Measurements from ENCODE around the gene ARHGAP20. TPM values are rescaled to one million over a fixed set of nuclear protein-coding genes. Genes with fewer than 3 reads are reported as not detected.

ARHGAP20 gene
- total and polyA plus RNA-seq, 2 of the 4 experiments (the other 2 are of a cell fraction): 1.4 to 2.5 TPM

DNA sequence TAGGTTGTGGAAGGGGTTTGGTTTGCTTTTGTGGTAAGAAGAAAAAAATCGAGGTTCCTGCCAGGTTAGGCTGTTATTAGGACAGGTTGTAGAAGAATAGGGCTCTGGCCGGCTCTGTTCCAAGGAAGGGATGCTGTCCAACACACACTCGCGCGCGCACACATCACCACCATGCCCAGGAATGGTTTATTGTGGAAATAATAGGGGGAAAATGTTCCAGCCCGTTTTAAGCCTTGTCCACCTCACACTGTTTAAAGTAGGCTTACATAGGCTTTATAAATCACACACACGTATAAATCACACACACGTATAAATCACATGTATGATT, 1.2 kb upstream of the ARHGAP20 start:
- Histone ChIP-seq H4K20me1 (ENCODE audit: insufficient read depth, low read length) (peaks cover 4% of the 10 kb centered on the region; the same call in 1 of the 2 replicates), H4K5ac (ENCODE audit: low read depth, low read length) (no peak overlapping the region), H4K8ac (ENCODE audit: low read depth in 2 of 2, low read length in 2 of 2) (peak overlapping the region; percentile 22 to 44; a peak in 3 of 4 replicates), H3K56ac (ENCODE audit: extremely low read depth, insufficient read depth, low read length) (no peak overlapping the region; the same call in 1 of the 2 replicates), H2BK20ac (ENCODE audit: low read depth, low read length) (peak overlapping the region; percentile 18), H3K23ac (ENCODE audit: low read depth, low read length) (peak overlapping the region; percentile 20), H2BK120ac (ENCODE audit: low read depth, low read length) (peak overlapping the region; percentile 63), H2AK5ac (ENCODE audit: low read depth, low read length) (peak overlapping the region; percentile 3; the same call in 1 of the 2 replicates), H3K27ac (ENCODE audit: insufficient read depth, low read length) (peak overlapping the region; percentile 81), H3K9ac (ENCODE audit: low read depth, low read length) (peak overlapping the region; percentile 76), H2AFZ (replicated peaks; ENCODE audit: low read length, poor library complexity) (peak overlapping the region; percentile 94), H3K4me2 (ENCODE audit: low read depth, low read length) (peak overlapping the region; percentile 72), H2AK9ac (replicated peaks; ENCODE audit: low read depth, low read length, poor library complexity) (no peak overlapping the region), H3K79me1 (ENCODE audit: low read depth in 1 of 2, low read length in 2 of 2) (peaks cover 11 to 24% of the 10 kb centered on the region in 2 experiments), H3K9me1 (ENCODE audit: insufficient read depth, low read length) (no peaks in the 10 kb centered on the region; the same call in 1 of the 2 replicates), H4K91ac (ENCODE audit: insufficient read depth, low read depth, low read length) (peak overlapping the region; percentile 35; the same call in 1 of the 2 replicates), H3K4me1 (ENCODE audit: control insufficient read depth, insufficient read depth, low read length) (peaks cover 6% of the 10 kb centered on the region), H3K18ac (ENCODE audit: low read depth, low read length) (no peak overlapping the region), H3K36me3 (ENCODE audit: control insufficient read depth, insufficient read depth, low read length) (no peaks in the 10 kb centered on the region), H3K4me3 (ENCODE audit: insufficient read depth, low read depth, low read length) (peak overlapping the region; percentile 69; the same call in 1 of the 2 replicates), H3K9me3 (ENCODE audit: control insufficient read depth, insufficient read depth, low read length) (no peaks in the 10 kb centered on the region), H3K27me3 (ENCODE audit: control insufficient read depth, insufficient read depth, low read length) (no peaks in the 10 kb centered on the region), H3K14ac (replicated peaks; ENCODE audit: low read depth, low read length) (peak overlapping the region; percentile 6; the same call in 1 of the 2 replicates), H3K4ac (ENCODE audit: low read depth, low read length) (peak overlapping the region; percentile 39), H2BK5ac (ENCODE audit: low read depth, low read length, poor library complexity, severe bottlenecking) (peak overlapping the region; percentile 10), H2BK15ac (ENCODE audit: low read depth, low read length) (peak overlapping the region; percentile 26; the same call in 1 of the 3 replicates)
- DNase-seq (no peak), ATAC-seq (ENCODE audit: low read depth) (no peak)
- CTCF ChIA-PET: interaction anchor here (1.5 kb wide), 1 partner anchor 518 kb away, joined by 4 read pairs; no protein-coding TSS in a partner anchor
- dilution Hi-C loops (cut with HindIII; ENCODE audit: low sequenced_read_pairs, unreplicated experiment) (no loop called here), in situ Hi-C loops (cut with MboI; ENCODE audit: low sequenced_read_pairs) (loop anchor here (5.0 to 25.0 kb wide), 2 partner anchors 251 to 519 kb away; no protein-coding TSS in a partner anchor), intact Hi-C loops (cut with micrococcal nuclease) (loop anchor here (1.0 to 10.0 kb wide), 6 partner anchors 141 to 567 kb away; no protein-coding TSS in a partner anchor)
- WGBS, 2 experiments (ENCODE audit: extremely low coverage in 2 of 2, insufficient read length in 1 of 2): no CpG with 5 or more reads among the region's 9 CpGs
- BruUV-seq (replicated peaks): no TSS peak
- TF ChIP-seq CEBPB (IDR thresholded peaks at IDR 0.05; ENCODE audit: low read depth, low read length) (no peak), SMC3 (IDR thresholded peaks at IDR 0.05; ENCODE audit: low read depth, low read length) (no peak), MAZ (IDR thresholded peaks at IDR 0.05; ENCODE audit: borderline replicate concordance, low read depth, low read length) (no peak), USF2 (IDR thresholded peaks at IDR 0.05; ENCODE audit: low read depth, low read length) (no peak), MAFK (IDR thresholded peaks at IDR 0.05; ENCODE audit: low read depth, low read length) (no peak), RAD21 (IDR thresholded peaks at IDR 0.05; ENCODE audit: low read length) (no peak), POLR2A (IDR thresholded peaks at IDR 0.05; ENCODE audit: low read depth, low read length) (no peak), CHD1 (IDR thresholded peaks at IDR 0.05; ENCODE audit: low read depth, low read length) (no peak), RFX5 (IDR thresholded peaks at IDR 0.05; ENCODE audit: low read depth, low read length) (no peak), FOS (IDR thresholded peaks at IDR 0.05; ENCODE audit: low read depth, low read length) (no peak), NFE2L2 (IDR thresholded peaks at IDR 0.05; ENCODE audit: low read depth, low read length) (no peak), MXI1 (IDR thresholded peaks at IDR 0.05; ENCODE audit: borderline replicate concordance, low read depth, low read length) (no peak), RCOR1 (IDR thresholded peaks at IDR 0.05; ENCODE audit: insufficient replicate concordance, low read length) (no peak), BHLHE40 (IDR thresholded peaks at IDR 0.05; ENCODE audit: low read depth, low read length) (no peak)
- TF ChIP-seq, protein P1, sequence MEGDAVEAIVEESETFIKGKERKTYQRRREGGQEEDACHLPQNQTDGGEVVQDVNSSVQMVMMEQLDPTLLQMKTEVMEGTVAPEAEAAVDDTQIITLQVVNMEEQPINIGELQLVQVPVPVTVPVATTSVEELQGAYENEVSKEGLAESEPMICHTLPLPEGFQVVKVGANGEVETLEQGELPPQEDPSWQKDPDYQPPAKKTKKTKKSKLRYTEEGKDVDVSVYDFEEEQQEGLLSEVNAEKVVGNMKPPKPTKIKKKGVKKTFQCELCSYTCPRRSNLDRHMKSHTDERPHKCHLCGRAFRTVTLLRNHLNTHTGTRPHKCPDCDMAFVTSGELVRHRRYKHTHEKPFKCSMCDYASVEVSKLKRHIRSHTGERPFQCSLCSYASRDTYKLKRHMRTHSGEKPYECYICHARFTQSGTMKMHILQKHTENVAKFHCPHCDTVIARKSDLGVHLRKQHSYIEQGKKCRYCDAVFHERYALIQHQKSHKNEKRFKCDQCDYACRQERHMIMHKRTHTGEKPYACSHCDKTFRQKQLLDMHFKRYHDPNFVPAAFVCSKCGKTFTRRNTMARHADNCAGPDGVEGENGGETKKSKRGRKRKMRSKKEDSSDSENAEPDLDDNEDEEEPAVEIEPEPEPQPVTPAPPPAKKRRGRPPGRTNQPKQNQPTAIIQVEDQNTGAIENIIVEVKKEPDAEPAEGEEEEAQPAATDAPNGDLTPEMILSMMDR (conservative IDR thresholded peaks at IDR 0.05; ENCODE audit: low read depth, low read length): no peak
- TF ChIP-seq, protein P2, sequence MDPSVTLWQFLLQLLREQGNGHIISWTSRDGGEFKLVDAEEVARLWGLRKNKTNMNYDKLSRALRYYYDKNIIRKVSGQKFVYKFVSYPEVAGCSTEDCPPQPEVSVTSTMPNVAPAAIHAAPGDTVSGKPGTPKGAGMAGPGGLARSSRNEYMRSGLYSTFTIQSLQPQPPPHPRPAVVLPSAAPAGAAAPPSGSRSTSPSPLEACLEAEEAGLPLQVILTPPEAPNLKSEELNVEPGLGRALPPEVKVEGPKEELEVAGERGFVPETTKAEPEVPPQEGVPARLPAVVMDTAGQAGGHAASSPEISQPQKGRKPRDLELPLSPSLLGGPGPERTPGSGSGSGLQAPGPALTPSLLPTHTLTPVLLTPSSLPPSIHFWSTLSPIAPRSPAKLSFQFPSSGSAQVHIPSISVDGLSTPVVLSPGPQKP (IDR thresholded peaks at IDR 0.05; ENCODE audit: borderline replicate concordance, low read depth, low read length): no peak
- POLR2A ChIA-PET (ENCODE audit: unreplicated experiment): no interaction called here
